Endothelial cell of umbilical vein (primary cell): ENCODE measurements around the gene ADAM10. TPM values are rescaled to one million over a fixed set of nuclear protein-coding genes. Genes with fewer than 3 reads are reported as not detected.

Source experiments
- BruUV-seq: library from RNA; stranded (reverse); fragments of 400-500 nt; replicated peaks from 2 replicates; lab custom pipeline; 2021; lab: Mats Ljungman, UMichigan
- CTCF ChIA-PET: fragments of 300-600, 350-600 bp; sonication (Branson Sonifier 250); formaldehyde crosslinking; loops from one replicate; lab custom pipeline; 2021; ENCODE audit warnings: antibody characterized with exemption, inconsistent platforms; lab: Charles Lee
- POLR2A ChIA-PET: fragments of 300-600, 350-600 bp; sonication (Branson Sonifier 250); formaldehyde crosslinking; loops from one replicate; lab custom pipeline; 2021; ENCODE audit warnings: antibody characterized with exemption, inconsistent platforms; lab: Charles Lee
- DNase-seq: peaks from one replicate; pipeline ENCODE4 v3.0.0-alpha.2; 2011; ENCODE audit warnings: low read depth, low spot score
- FAIRE-seq: peaks from 2 replicates; lab custom pipeline; 2011; peaks lifted over from hg19 to GRCh38; lab: Jason Lieb, UNC
- H2AFZ ChIP-seq: 2 replicates; pipeline ENCODE4 v1.6.0; 2012; ENCODE audit warnings: low read depth, low read length, control low read depth, inconsistent platforms
- H3K27ac ChIP-seq: 2 replicates; pipeline ENCODE4 v1.5.1; 2011; ENCODE audit warnings: low read depth, mild to moderate bottlenecking, control low read depth, low read length, moderate library complexity; ENCODE audit not compliant: insufficient read depth
- H3K27me3 ChIP-seq, 2 experiments: 2 replicates each; pipeline versions ENCODE4 v1.6.0 to v1.6.1; 2011; ENCODE audit warnings: low read length in 2 of 2, mixed read lengths in 1 of 2; ENCODE audit not compliant: control insufficient read depth in 2 of 2, insufficient read depth in 2 of 2
- H3K36me3 ChIP-seq, 2 experiments: 2 replicates in 1 of 2; 3 replicates in 1 of 2; pipeline ENCODE4 v1.5.1; 2011; ENCODE audit warnings: low read length in 2 of 2, mild to moderate bottlenecking in 1 of 2, moderate library complexity in 1 of 2; ENCODE audit not compliant: control insufficient read depth in 2 of 2, insufficient read depth in 2 of 2; ENCODE audit errors: extremely low read depth in 1 of 2
- H3K4me1 ChIP-seq: 3 replicates; pipeline ENCODE4 v1.5.1; 2011; ENCODE audit warnings: mild to moderate bottlenecking, low read length; ENCODE audit not compliant: control insufficient read depth, insufficient read depth; ENCODE audit errors: extremely low read depth
- H3K4me2 ChIP-seq: 2 replicates; pipeline ENCODE4 v1.6.1; 2011; ENCODE audit warnings: low read length, control low read depth, mixed read lengths; ENCODE audit not compliant: insufficient read depth
- H3K4me3 ChIP-seq, 3 experiments: fragments of 200-600 bp in 1 of 3; sonication (generic), shearing (Covaris generic) in 1 of 3; replicated peaks in 1 of 3; 2 replicates each; pipeline ENCODE4 v1.5.1; 2011 to 2016; ENCODE audit warnings: control low read depth in 3 of 3, low read length in 3 of 3, mild to moderate bottlenecking in 2 of 3, inconsistent platforms in 1 of 3, low read depth in 1 of 3, moderate library complexity in 1 of 3; ENCODE audit not compliant: insufficient read depth in 1 of 3
- H3K79me2 ChIP-seq: 2 replicates; pipeline ENCODE4 v1.6.0; 2012; ENCODE audit warnings: low read length, inconsistent platforms; ENCODE audit not compliant: control insufficient read depth, insufficient read depth
- H3K9ac ChIP-seq: replicated peaks from 2 replicates; pipeline ENCODE3; 2011; ENCODE audit warnings: low read length, control low read depth; ENCODE audit not compliant: insufficient read depth; ENCODE audit errors: extremely low read depth
- H3K9me1 ChIP-seq: replicated peaks from 3 replicates; pipeline ENCODE4 v1.6.0; 2011; ENCODE audit warnings: mild to moderate bottlenecking, low read length; ENCODE audit not compliant: control insufficient read depth, insufficient read depth; ENCODE audit errors: extremely low read depth
- H3K9me3 ChIP-seq: replicated peaks from 2 replicates; pipeline ENCODE4 v1.5.1; 2012; ENCODE audit warnings: low read length, inconsistent platforms; ENCODE audit not compliant: control insufficient read depth, insufficient read depth
- H4K20me1 ChIP-seq: replicated peaks from 2 replicates; pipeline ENCODE3; 2011; ENCODE audit warnings: mild to moderate bottlenecking, low read length; ENCODE audit not compliant: control insufficient read depth, insufficient read depth; ENCODE audit errors: extremely low read depth
- EZH2 ChIP-seq: IDR thresholded peaks from 2 replicates; pipeline ENCODE4 v1.6.1; 2012; ENCODE audit warnings: borderline replicate concordance, low read depth, mild to moderate bottlenecking, moderate library complexity, low read length, inconsistent platforms; ENCODE audit not compliant: severe bottlenecking
- FOS ChIP-seq: IDR thresholded peaks from 2 replicates; pipeline ENCODE4 v1.6.1; 2011; ENCODE audit warnings: mild to moderate bottlenecking, low read length, moderate library complexity, borderline replicate concordance; ENCODE audit not compliant: insufficient read depth
- GATA2 ChIP-seq: IDR thresholded peaks from 2 replicates; pipeline ENCODE4 v1.7.0; 2011; ENCODE audit warnings: low read depth, mild to moderate bottlenecking, moderate library complexity, mixed read lengths, low read length; ENCODE audit not compliant: insufficient read length, insufficient read depth
- JUN ChIP-seq: IDR thresholded peaks from 2 replicates; pipeline ENCODE4 v1.6.1; 2011; ENCODE audit warnings: borderline replicate concordance, low read depth; ENCODE audit not compliant: insufficient read length, insufficient read depth
- MYC ChIP-seq: IDR thresholded peaks from one replicate; pipeline ENCODE4 v1.6.1; 2011; ENCODE audit warnings: mild to moderate bottlenecking, low read depth, low read length
- POLR2A ChIP-seq: IDR thresholded peaks from 2 replicates; pipeline ENCODE4 v1.6.1; 2012; ENCODE audit warnings: low read depth, mild to moderate bottlenecking, control low read depth, low read length
- POLR2AphosphoS5 ChIP-seq: IDR thresholded peaks from 2 replicates; pipeline ENCODE4 v1.6.1; 2012; ENCODE audit warnings: low read depth, mild to moderate bottlenecking, control low read depth, low read length, moderate library complexity; ENCODE audit not compliant: insufficient read depth
- dilution Hi-C: fragments of 300-500 bp; cut with MboI; formaldehyde crosslinking; loops from one replicate; pipeline ENCODE4 v1.15.0; 2019; ENCODE audit warnings: low sequenced_read_pairs; ENCODE audit not compliant: extremely low pct_ligation_motif_present
- intact Hi-C: fragments of 100-400 bp; cut with micrococcal nuclease; formaldehyde crosslinking; loops from one replicate; pipeline ENCODE4 v1.10.0; 2022
- polyA plus RNA-seq, 4 experiments: library from polyadenylated mRNA; depleted of rRNA in 3 of 4; stranded (reverse) in 3 of 4; unstranded in 1 of 4; fragments of >200 nt; gene quantifications; 2 replicates each; pipeline versions ENCODE4 v1.2.1 to v1.2.3, GENCODE V29; 2011 to 2012; ENCODE audit warnings: missing spikeins in 1 of 4
- total RNA-seq: library from RNA; stranded (reverse); gene quantifications from 2 replicates; pipeline ENCODE4 v1.2.3, GENCODE V29; 2021
- TF ChIP-seq, protein P1 (sequence below): IDR thresholded peaks from 2 replicates; pipeline ENCODE4 v1.6.1; 2011; ENCODE audit not compliant: insufficient read depth, insufficient read length
- TF ChIP-seq, protein P2 (sequence below), 2 donors: IDR thresholded peaks; 1 replicate in 1 of 2; 2 replicates in 1 of 2; pipeline ENCODE4 v1.5.1; 2011; ENCODE audit warnings: low read length in 2 of 2, mild to moderate bottlenecking in 2 of 2, moderate library complexity in 2 of 2, control low read depth in 1 of 2, inconsistent platforms in 1 of 2, low read depth in 1 of 2; ENCODE audit not compliant: insufficient read depth in 1 of 2; ENCODE audit errors: extremely low read depth in 1 of 2

Gene ADAM10
- total and polyA plus RNA-seq, 2 donors (not counting 3 experiments of a cell fraction or from before 2014, with no cell fraction given), result 91.3 to 203 TPM

- ChIA-PET POLR2A (no interaction called here), CTCF (no interaction called here)
- Histone ChIP-seq H3K9me1 (no peaks in the 10 kb centered on the region), H3K9ac (no peak overlapping the region), H3K4me1 (no peaks in the 10 kb centered on the region), H3K4me3 (no peak overlapping the region), H3K79me2 (peaks cover 59% of the 10 kb centered on the region), H3K27me3 (no peaks in the 10 kb centered on the region), H3K27ac (no peak overlapping the region), H4K20me1 (peaks cover 4% of the 10 kb centered on the region), H3K4me2 (no peak overlapping the region), H2AFZ (no peak overlapping the region), H3K36me3 (peaks cover 0 to 2% of the 10 kb centered on the region in 2 experiments), H3K9me3 (no peaks in the 10 kb centered on the region)
- no TSS peak for BruUV-seq
- dilution Hi-C loops (no loop called here), intact Hi-C loops (no loop called here)
- TF ChIP-seq FOS (no peak), JUN (no peak), GATA2 (no peak), EZH2 (no peak), POLR2A (no peak), POLR2AphosphoS5 (no peak), MYC (no peak)
- TF ChIP-seq, protein P1, sequence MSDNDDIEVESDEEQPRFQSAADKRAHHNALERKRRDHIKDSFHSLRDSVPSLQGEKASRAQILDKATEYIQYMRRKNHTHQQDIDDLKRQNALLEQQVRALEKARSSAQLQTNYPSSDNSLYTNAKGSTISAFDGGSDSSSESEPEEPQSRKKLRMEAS, result no peak
- TF ChIP-seq, protein P2, sequence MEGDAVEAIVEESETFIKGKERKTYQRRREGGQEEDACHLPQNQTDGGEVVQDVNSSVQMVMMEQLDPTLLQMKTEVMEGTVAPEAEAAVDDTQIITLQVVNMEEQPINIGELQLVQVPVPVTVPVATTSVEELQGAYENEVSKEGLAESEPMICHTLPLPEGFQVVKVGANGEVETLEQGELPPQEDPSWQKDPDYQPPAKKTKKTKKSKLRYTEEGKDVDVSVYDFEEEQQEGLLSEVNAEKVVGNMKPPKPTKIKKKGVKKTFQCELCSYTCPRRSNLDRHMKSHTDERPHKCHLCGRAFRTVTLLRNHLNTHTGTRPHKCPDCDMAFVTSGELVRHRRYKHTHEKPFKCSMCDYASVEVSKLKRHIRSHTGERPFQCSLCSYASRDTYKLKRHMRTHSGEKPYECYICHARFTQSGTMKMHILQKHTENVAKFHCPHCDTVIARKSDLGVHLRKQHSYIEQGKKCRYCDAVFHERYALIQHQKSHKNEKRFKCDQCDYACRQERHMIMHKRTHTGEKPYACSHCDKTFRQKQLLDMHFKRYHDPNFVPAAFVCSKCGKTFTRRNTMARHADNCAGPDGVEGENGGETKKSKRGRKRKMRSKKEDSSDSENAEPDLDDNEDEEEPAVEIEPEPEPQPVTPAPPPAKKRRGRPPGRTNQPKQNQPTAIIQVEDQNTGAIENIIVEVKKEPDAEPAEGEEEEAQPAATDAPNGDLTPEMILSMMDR (IDR thresholded peaks at IDR 0.05; ENCODE audit: extremely low read depth in 1 of 2, insufficient read depth in 1 of 2, low read depth in 1 of 2, low read length in 2 of 2), result no peak
- no peak for FAIRE-seq
- DNase-seq, result no peak
These were observed 58.8 kb downstream of the ADAM10 start for GRCh38 chr15:58690703-58691102.
